ENCODE data around the gene TLE7.

Gene TLE7

DNA sequence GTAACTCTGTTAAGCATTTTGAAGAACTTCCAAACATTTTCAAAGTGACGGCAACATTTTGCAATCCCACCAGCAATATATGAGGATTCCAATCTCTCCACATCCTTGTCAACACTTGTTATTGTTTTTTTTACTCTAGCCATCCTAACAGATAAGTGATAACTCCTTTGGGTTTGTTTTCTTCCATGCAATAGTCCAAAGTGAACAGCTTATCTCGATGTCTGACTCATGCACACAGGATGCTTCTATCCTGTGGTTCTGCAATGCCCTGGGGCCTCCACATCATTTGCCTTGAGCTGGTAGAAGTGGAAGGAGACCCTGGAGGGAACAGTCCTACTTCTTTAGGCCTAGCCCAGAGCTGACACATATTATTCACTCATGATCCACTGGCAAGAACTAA lies 13.0 kb downstream of the TLE7 start:
- Histone ChIP-seq H3K4me1 (ENCODE audit: insufficient read depth, low read length) (no peaks in the 10 kb centered on the region), H3K9me3 (ENCODE audit: insufficient read depth, low read depth, low read length) (no peaks in the 10 kb centered on the region), H3K27ac (ENCODE audit: low read depth, low read length) (no peak overlapping the region), H3K9ac (ENCODE audit: low read depth, low read length) (no peak overlapping the region), H3K27me3 (ENCODE audit: insufficient read depth, low read length) (peaks cover 33% of the 10 kb centered on the region), H3K36me3 (ENCODE audit: insufficient read depth, low read length) (no peaks in the 10 kb centered on the region), H3K4me3 (ENCODE audit: low read length) (no peak overlapping the region)
- WGBS, result 92% methylated on average over 2 of the region's 2 CpGs

DNA sequence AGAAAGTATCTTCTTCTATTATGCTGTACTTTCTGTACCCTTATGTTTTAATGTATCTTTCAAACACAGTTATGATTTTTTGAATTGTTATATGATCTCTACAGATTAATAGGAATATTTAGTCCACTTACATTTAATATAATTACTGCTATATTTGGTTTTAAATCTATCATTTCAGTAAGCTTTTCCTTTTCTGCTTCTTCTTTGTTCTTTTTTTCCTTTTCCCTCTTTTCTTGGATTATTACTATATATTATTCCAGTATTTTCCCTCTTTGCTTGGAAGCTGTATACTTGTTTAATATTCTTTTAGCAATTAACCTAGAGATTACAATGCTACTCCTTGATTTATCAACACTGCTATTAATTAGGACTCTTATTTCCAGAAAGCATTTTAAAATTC lies 13.5 kb downstream of the TLE7 start:
- Histone ChIP-seq H3K27me3 (ENCODE audit: insufficient read depth, low read length) (peaks cover 37% of the 10 kb centered on the region), H3K4me1 (ENCODE audit: insufficient read depth, low read length) (no peaks in the 10 kb centered on the region), H3K36me3 (ENCODE audit: insufficient read depth, low read length) (no peaks in the 10 kb centered on the region), H3K9ac (ENCODE audit: low read depth, low read length) (no peak overlapping the region), H3K27ac (ENCODE audit: low read depth, low read length) (no peak overlapping the region), H3K9me3 (ENCODE audit: insufficient read depth, low read depth, low read length) (no peaks in the 10 kb centered on the region), H3K4me3 (ENCODE audit: low read length) (no peak overlapping the region)

DNA sequence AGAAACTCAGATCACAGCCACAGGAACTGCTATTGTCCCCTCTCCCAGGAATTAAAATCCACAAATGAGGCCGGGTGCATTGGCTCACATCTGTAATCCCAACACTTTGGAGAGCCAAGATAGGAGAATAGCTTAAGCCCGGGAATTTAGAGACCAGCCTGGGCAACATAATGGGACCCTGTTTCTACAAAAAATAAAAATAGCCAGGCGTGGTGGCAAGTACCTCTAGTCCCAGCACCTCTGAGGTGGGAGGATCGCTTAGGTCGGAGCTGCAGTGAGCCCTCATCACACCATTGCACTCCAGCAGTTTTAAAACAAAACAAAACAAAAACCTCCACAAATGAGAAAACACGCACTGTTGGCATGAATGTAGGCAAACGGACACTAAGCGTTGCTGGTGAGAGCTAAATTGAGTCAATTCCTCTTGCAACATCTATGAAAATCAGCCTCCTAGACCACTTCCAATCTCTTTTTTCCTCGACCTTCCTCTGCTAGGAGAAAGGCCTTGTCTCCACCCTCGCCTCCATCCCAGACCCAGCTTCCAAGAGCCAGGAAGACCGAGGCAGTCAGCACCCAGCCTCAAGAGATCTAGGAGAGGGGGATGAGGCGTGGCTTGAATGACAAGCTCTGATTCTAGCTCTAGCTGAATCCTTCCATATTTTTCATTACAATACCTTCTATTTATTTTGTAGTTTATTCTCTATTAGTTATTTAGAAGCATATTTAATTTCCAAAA lies 14.8 kb downstream of the TLE7 start:
- Histone ChIP-seq H3K9me3 (ENCODE audit: insufficient read depth, low read depth, low read length) (no peaks in the 10 kb centered on the region), H3K9ac (ENCODE audit: low read depth, low read length) (no peak overlapping the region), H3K27ac (ENCODE audit: low read depth, low read length) (no peak overlapping the region; the same call in 1 of the 2 replicates), H3K36me3 (ENCODE audit: insufficient read depth, low read length) (no peaks in the 10 kb centered on the region), H3K4me3 (ENCODE audit: low read length) (peak overlapping the region; percentile 74; the same call in 1 of the 2 replicates), H3K27me3 (ENCODE audit: insufficient read depth, low read length) (peaks cover 37% of the 10 kb centered on the region), H3K4me1 (ENCODE audit: insufficient read depth, low read length) (no peaks in the 10 kb centered on the region)
- 60% methylated on average over 11 of the region's 12 CpGs for WGBS

DNA sequence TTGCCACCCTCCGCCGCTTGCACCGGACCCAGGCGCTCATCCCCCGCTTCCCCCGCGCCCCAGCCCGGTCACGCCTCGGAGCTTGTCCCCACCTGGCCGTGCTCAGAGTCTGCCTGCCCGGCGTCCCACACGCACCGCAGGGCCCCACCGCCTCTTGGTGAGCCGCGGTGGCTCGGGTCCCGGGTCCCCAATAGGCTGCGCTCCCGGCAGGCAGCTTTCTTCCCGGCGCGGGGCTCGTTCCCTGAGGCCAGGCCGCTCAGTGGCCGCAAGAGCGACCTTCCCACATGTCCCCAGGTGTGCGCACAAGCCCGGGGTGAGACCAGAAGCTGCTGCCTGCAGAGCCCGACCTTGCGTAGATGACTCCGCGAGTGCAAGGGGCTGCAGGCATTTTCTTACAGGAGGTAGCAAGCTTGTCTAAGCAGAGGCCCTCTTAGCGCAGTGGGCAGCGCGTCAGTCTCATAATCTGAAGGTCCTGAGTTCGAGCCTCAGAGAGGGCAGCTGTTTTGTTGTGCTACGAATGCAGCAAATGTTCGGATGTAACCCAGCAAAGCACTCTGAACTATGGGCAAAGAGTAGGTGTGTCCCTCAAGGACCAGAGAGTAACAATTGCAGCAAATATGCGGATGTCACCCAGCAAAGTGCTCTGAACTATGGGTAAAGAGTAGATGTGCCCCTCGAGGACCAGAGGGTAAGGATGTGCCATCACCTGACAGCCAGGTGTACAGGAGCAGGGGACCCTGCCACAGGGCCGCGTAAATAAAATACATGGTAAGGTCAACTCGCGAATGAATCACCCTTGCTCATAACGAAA lies 15.6 kb downstream of the TLE7 start:
- WGBS, result 1% methylated on average over 48 of the region's 48 CpGs

DNA sequence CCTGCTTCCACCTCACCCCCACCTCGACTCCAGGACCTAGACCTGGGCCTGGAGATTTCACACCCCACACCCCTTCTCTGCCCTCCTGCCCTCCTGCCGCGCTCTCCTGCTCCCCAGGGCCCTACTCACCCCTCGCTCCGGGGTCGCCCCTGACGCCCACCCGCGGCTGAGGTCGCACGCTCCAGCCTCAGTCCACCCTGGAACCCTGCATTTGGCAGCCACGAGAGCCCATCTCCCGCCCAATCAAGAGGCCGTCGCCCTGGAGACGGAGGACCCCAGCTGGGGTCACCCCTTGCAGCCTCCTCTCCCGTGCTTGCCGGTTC lies 16.1 kb downstream of the TLE7 start:
- 3% methylated on average over 18 of the region's 18 CpGs for WGBS
- H3K36me3 ChIP-seq (ENCODE audit: insufficient read depth, low read length), result no peaks in the 10 kb centered on the region
- no peak overlapping the region for H3K27ac ChIP-seq (ENCODE audit: low read depth, low read length)
- peak overlapping the region; percentile 74 for H3K4me3 ChIP-seq (ENCODE audit: low read length)
- H3K4me1 ChIP-seq (ENCODE audit: insufficient read depth, low read length), result no peaks in the 10 kb centered on the region
- no peaks in the 10 kb centered on the region for H3K9me3 ChIP-seq (ENCODE audit: insufficient read depth, low read depth, low read length)
- peak overlapping the region; percentile 38 for H3K9ac ChIP-seq (ENCODE audit: low read depth, low read length)
- peaks cover 32% of the 10 kb centered on the region for H3K27me3 ChIP-seq (ENCODE audit: insufficient read depth, low read length)

More for the DNA sequence above, 15.6 kb downstream of the TLE7 start:
- Histone ChIP-seq H3K4me3 (ENCODE audit: low read length) (peak overlapping the region; percentile 74), H3K36me3 (ENCODE audit: insufficient read depth, low read length) (no peaks in the 10 kb centered on the region), H3K27me3 (ENCODE audit: insufficient read depth, low read length) (peaks cover 37% of the 10 kb centered on the region), H3K9ac (ENCODE audit: low read depth, low read length) (peak overlapping the region; percentile 38), H3K27ac (ENCODE audit: low read depth, low read length) (no peak overlapping the region), H3K9me3 (ENCODE audit: insufficient read depth, low read depth, low read length) (no peaks in the 10 kb centered on the region), H3K4me1 (ENCODE audit: insufficient read depth, low read length) (no peaks in the 10 kb centered on the region)

DNA sequence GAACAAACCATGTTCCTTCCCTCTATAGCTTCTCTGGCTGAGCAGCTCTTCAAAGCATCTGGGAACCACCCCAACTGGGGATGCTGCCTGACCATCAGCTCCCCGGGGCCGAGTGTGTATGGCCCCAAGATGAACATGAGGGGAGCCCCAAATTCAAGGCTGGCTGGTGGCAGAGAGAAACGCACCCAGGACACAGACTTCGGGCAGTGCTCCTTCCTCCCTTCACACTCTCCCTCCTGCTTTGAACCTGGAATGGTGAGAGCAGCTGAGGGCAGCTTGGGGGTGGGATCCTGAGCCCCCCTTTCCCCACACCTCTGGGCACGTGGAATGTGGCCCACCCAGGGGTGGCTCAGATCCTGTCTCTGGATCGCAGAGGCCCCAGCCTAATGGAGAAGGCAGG lies 17.2 kb downstream of the TLE7 start:
- H3K27me3 ChIP-seq (ENCODE audit: insufficient read depth, low read length), result peaks cover 27% of the 10 kb centered on the region
- H3K4me3 ChIP-seq (ENCODE audit: low read length), result no peak overlapping the region
- no peak overlapping the region for H3K9ac ChIP-seq (ENCODE audit: low read depth, low read length)
- no peaks in the 10 kb centered on the region for H3K36me3 ChIP-seq (ENCODE audit: insufficient read depth, low read length)
- WGBS, result 79% methylated on average over 6 of the region's 6 CpGs
- no peaks in the 10 kb centered on the region for H3K9me3 ChIP-seq (ENCODE audit: insufficient read depth, low read depth, low read length)
- no peak overlapping the region for H3K27ac ChIP-seq (ENCODE audit: low read depth, low read length)
- no peaks in the 10 kb centered on the region for H3K4me1 ChIP-seq (ENCODE audit: insufficient read depth, low read length)

DNA sequence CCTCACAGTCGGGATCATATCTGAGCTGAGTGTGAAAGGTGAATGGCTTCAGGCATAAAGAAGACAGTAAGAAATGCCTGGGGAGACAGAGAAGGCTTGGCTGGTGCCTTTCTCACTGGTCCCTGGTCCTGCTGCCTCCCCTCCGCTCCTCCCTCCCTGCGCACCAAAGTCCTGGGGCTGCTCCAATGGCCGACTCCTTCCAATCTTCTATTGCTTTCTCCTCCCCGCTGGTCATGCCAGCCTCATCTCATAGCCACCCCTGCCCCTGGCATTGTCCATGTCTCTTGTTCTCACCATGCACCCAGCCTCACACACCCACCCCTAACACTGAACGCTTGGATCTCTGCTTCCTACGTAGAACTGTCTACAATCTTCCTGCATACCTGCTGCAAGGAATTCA lies 18.0 kb downstream of the TLE7 start:
- Histone ChIP-seq H3K36me3 (ENCODE audit: insufficient read depth, low read length) (no peaks in the 10 kb centered on the region), H3K9me3 (ENCODE audit: insufficient read depth, low read depth, low read length) (no peaks in the 10 kb centered on the region), H3K27me3 (ENCODE audit: insufficient read depth, low read length) (peaks cover 23% of the 10 kb centered on the region), H3K4me3 (ENCODE audit: low read length) (no peak overlapping the region), H3K27ac (ENCODE audit: low read depth, low read length) (no peak overlapping the region), H3K9ac (ENCODE audit: low read depth, low read length) (no peak overlapping the region), H3K4me1 (ENCODE audit: insufficient read depth, low read length) (no peaks in the 10 kb centered on the region)
- WGBS, result 87% methylated on average over 7 of the region's 7 CpGs

DNA sequence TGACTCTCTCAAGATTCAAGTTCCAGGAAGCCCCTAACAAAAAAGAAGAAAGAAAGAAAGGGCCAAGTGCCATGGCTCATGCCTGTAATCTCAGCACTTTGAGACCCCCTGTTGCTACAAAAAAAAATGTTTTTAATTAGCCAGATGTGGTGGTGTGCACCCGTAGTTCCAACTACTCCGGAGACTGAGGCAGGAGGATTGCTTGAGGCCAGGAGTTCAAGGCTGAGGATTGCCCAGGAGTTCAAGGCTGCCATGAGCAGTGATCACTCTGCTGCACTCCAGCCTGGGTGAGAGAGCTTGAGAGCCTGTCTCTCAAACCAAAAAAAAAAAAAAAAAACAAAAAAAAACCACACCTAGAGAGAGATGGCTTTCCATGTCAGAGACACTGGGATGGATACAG lies 18.8 kb downstream of the TLE7 start:
- Histone ChIP-seq H3K27ac (ENCODE audit: low read depth, low read length) (no peak overlapping the region), H3K27me3 (ENCODE audit: insufficient read depth, low read length) (peaks cover 23% of the 10 kb centered on the region), H3K9ac (ENCODE audit: low read depth, low read length) (no peak overlapping the region), H3K4me1 (ENCODE audit: insufficient read depth, low read length) (no peaks in the 10 kb centered on the region), H3K4me3 (ENCODE audit: low read length) (no peak overlapping the region), H3K36me3 (ENCODE audit: insufficient read depth, low read length) (no peaks in the 10 kb centered on the region), H3K9me3 (ENCODE audit: insufficient read depth, low read depth, low read length) (no peaks in the 10 kb centered on the region)
- WGBS, result 82% methylated on average over 2 of the region's 2 CpGs

DNA sequence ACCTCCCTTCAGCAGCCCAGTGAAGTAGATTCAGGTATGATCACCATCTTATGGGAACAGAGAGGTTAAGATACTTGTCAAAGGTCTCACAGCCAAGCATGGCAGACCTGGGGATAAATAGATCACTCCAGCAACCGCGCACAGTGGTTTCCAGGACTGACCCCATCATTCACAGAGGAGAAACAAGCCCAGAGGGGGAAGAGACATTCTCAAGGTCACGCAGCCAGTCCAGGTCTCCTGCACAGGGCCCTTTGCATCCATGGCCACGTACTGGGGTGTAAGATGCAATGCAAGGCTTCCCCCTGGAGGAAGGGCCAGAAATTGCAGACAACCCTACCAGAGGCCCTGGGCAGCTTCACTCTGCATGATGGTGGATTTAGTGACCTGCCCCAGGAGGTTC lies 19.9 kb downstream of the TLE7 start:
- no peaks in the 10 kb centered on the region for H3K36me3 ChIP-seq (ENCODE audit: insufficient read depth, low read length)
- 76% methylated on average over 4 of the region's 4 CpGs for WGBS
- no peaks in the 10 kb centered on the region for H3K4me1 ChIP-seq (ENCODE audit: insufficient read depth, low read length)
- no peak overlapping the region for H3K9ac ChIP-seq (ENCODE audit: low read depth, low read length)
- H3K9me3 ChIP-seq (ENCODE audit: insufficient read depth, low read depth, low read length), result no peaks in the 10 kb centered on the region
- peaks cover 23% of the 10 kb centered on the region for H3K27me3 ChIP-seq (ENCODE audit: insufficient read depth, low read length)
- no peak overlapping the region for H3K4me3 ChIP-seq (ENCODE audit: low read length)
- no peak overlapping the region for H3K27ac ChIP-seq (ENCODE audit: low read depth, low read length)

DNA sequence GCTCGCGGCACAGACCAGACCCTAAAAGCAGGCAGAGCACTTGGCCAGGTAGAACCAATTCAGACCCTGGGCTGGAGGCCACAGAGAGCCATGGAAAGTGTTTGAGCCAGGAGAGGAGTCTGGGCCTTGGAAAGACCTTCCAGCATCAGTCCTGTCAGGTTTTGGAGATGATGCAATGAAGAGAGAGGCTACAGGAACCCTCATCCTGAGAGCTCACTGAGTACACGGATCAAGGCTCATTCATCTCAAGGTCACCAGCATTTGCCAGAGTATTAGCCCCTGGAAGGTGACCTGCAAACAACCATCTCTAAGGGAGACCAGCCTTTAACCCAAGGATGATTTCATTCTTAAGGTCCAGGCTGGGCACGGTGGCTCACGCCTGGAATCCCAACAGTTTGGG lies 27.8 kb downstream of the TLE7 start:
- no peaks in the 10 kb centered on the region for H3K36me3 ChIP-seq (ENCODE audit: insufficient read depth, low read length)
- H3K9ac ChIP-seq (ENCODE audit: low read depth, low read length), result no peak overlapping the region
- H3K9me3 ChIP-seq (ENCODE audit: insufficient read depth, low read depth, low read length), result no peaks in the 10 kb centered on the region
- H3K4me1 ChIP-seq (ENCODE audit: insufficient read depth, low read length), result peaks cover 4% of the 10 kb centered on the region; the same call in 1 of the 2 replicates
- 95% methylated on average over 5 of the region's 5 CpGs for WGBS
- H3K4me3 ChIP-seq (ENCODE audit: low read length), result no peak overlapping the region
- H3K27me3 ChIP-seq (ENCODE audit: insufficient read depth, low read length), result no peaks in the 10 kb centered on the region
- no peak overlapping the region for H3K27ac ChIP-seq (ENCODE audit: low read depth, low read length)

DNA sequence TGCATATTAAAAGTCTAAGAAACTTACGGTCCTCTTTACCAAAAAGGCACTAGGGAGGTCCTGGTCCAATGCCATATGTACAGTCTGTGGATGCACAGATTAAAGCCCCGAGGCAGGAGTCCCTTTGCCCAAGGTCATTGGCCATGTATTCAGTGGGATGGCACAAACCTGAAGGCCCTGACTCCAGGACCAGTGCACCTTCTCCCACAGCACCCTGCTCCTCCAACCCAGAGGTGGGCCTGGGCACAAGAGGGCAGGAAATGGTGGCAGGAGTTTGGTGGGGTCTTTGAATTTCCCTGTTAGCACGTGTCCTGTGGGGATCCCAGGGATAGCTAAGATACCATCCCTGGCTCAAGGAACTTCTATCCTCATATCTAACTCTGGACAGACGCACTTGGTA lies 28.5 kb downstream of the TLE7 start:
- no peaks in the 10 kb centered on the region for H3K36me3 ChIP-seq (ENCODE audit: insufficient read depth, low read length)
- H3K27ac ChIP-seq (ENCODE audit: low read depth, low read length), result no peak overlapping the region
- H3K9me3 ChIP-seq (ENCODE audit: insufficient read depth, low read depth, low read length), result no peaks in the 10 kb centered on the region
- 92% methylated on average over 4 of the region's 4 CpGs for WGBS
- peak overlapping the region; percentile 47; the same call in 1 of the 2 replicates for H3K9ac ChIP-seq (ENCODE audit: low read depth, low read length)
- peaks cover 4% of the 10 kb centered on the region; the same call in 1 of the 2 replicates for H3K4me1 ChIP-seq (ENCODE audit: insufficient read depth, low read length)
- no peak overlapping the region for H3K4me3 ChIP-seq (ENCODE audit: low read length)
- H3K27me3 ChIP-seq (ENCODE audit: insufficient read depth, low read length), result no peaks in the 10 kb centered on the region

Measured in HUES64 (cell line).